K562 (cell line): ENCODE results near the gene C6orf89. TPM values are rescaled to one million over a fixed set of nuclear protein-coding genes. Genes with fewer than 3 reads are reported as not detected.

ENCODE experiments used
- ATAC-seq: fragments of 200-7000 bp; cut with Tn5 transposase; 3 replicates; pipeline ENCODE4 v1.9.1; 2020; ENCODE audit warnings: moderate library complexity
- BruUV-seq: library from RNA; stranded (reverse); fragments of 400-500 nt; replicated peaks from 2 replicates; lab custom pipeline; 2021; lab: Mats Ljungman, UMichigan
- CTCF ChIA-PET: fragments of 300-600 bp; formaldehyde crosslinking; extraction: SDS; loops from one replicate; lab custom pipeline; 2021; ENCODE audit warnings: low intra/inter-chr PET ratio; lab: Yijun Ruan, JAX
- POLR2A ChIA-PET: fragments of 300-600, 350-650 bp; sonication (Branson Sonifier 250); formaldehyde crosslinking; extraction: SDS; loops from one replicate; lab custom pipeline; 2021; ENCODE audit warnings: antibody characterized with exemption, inconsistent platforms; lab: Yijun Ruan, JAX
- DNase-seq, 4 experiments: peaks; one replicate each; pipeline versions ENCODE4 v3.0.0 to v3.0.0-alpha.2; 2011 to 2018; ENCODE audit warnings: low spot score in 3 of 4, mixed read lengths in 3 of 4; ENCODE audit errors: extremely low read depth in 1 of 4
- FAIRE-seq: peaks from 2 replicates; lab custom pipeline; 2011; peaks lifted over from hg19 to GRCh38; lab: Jason Lieb, UNC
- H2AFZ ChIP-seq: 2 replicates; pipeline ENCODE4 v1.6.0; 2011; ENCODE audit warnings: low read depth, low read length, control low read depth, inconsistent platforms
- H3K27ac ChIP-seq: fragments of 200-600 bp; 3 replicates; pipeline ENCODE4 v1.8.0; 2011; ENCODE audit warnings: low read depth, mild to moderate bottlenecking, control low read depth, inconsistent platforms, low read length, moderate library complexity, mixed read lengths; ENCODE audit errors: extremely low read depth
- H3K27me3 ChIP-seq, 2 experiments: fragments of 300-600 bp in 1 of 2; 2 replicates in 1 of 2; 3 replicates in 1 of 2; pipeline versions ENCODE4 v1.6.0 to v1.8.0; 2011; ENCODE audit warnings: inconsistent platforms in 2 of 2, low read length in 2 of 2, mild to moderate bottlenecking in 1 of 2, mixed read lengths in 1 of 2, moderate library complexity in 1 of 2; ENCODE audit not compliant: control insufficient read depth in 2 of 2, insufficient read depth in 2 of 2
- H3K36me3 ChIP-seq: fragments of 300-600 bp; 3 replicates; pipeline ENCODE4 v1.8.0; 2011; ENCODE audit warnings: mild to moderate bottlenecking, low read length, inconsistent platforms; ENCODE audit not compliant: control insufficient read depth, insufficient read depth
- H3K4me1 ChIP-seq, 2 experiments: fragments of 200-600 bp in 1 of 2; replicated peaks in 1 of 2; 2 replicates in 1 of 2; 3 replicates in 1 of 2; pipeline versions ENCODE4 v1.5.1 to v1.8.0; 2011; ENCODE audit warnings: inconsistent platforms in 2 of 2, low read length in 2 of 2, mild to moderate bottlenecking in 1 of 2, mixed read lengths in 1 of 2, moderate library complexity in 1 of 2; ENCODE audit not compliant: control insufficient read depth in 2 of 2, insufficient read depth in 2 of 2
- H3K4me2 ChIP-seq: 2 replicates; pipeline ENCODE4 v1.6.1; 2011; ENCODE audit warnings: low read length, control low read depth, inconsistent platforms, mixed read lengths; ENCODE audit not compliant: insufficient read depth
- H3K4me3 ChIP-seq: fragments of 200-600 bp; sonication (generic), shearing (Covaris generic); 2 replicates; pipeline ENCODE4 v1.5.1; 2016; ENCODE audit warnings: control low read depth, inconsistent platforms
- H3K79me2 ChIP-seq: fragments of 200-600 bp; 3 replicates; pipeline ENCODE4 v1.8.0; 2011; ENCODE audit warnings: low read length, inconsistent platforms; ENCODE audit not compliant: control insufficient read depth, insufficient read depth
- H3K9ac ChIP-seq, 2 experiments: 2 replicates each; pipeline versions ENCODE4 v1.6.0 to v1.6.1; 2011; ENCODE audit warnings: low read depth in 2 of 2, low read length in 2 of 2, control low read depth in 1 of 2, inconsistent platforms in 1 of 2, mild to moderate bottlenecking in 1 of 2, mixed read lengths in 1 of 2; ENCODE audit not compliant: insufficient read depth in 1 of 2
- H3K9me1 ChIP-seq: one replicate; pipeline ENCODE4 v1.6.0; 2011; ENCODE audit warnings: inconsistent platforms, mild to moderate bottlenecking, low read length, moderate library complexity; ENCODE audit not compliant: control insufficient read depth, insufficient read depth
- H3K9me3 ChIP-seq: replicated peaks from 2 replicates; pipeline ENCODE4 v1.5.1; 2011; ENCODE audit warnings: low read depth, low read length, inconsistent platforms; ENCODE audit not compliant: control insufficient read depth, insufficient read depth
- H4K20me1 ChIP-seq: replicated peaks from 2 replicates; pipeline ENCODE4 v1.6.1; 2011; ENCODE audit warnings: low read length, inconsistent platforms, mixed read lengths; ENCODE audit not compliant: control insufficient read depth, insufficient read depth
- ARID1B ChIP-seq: fragments of 450-650 bp; IDR thresholded peaks from 2 replicates; pipeline ENCODE4 v1.6.1; 2016; ENCODE audit warnings: antibody characterized with exemption, mild to moderate bottlenecking, inconsistent platforms
- CBX3 ChIP-seq, 2 experiments: IDR thresholded peaks; 1 replicate in 1 of 2; 2 replicates in 1 of 2; pipeline ENCODE4 v1.6.1; 2012; ENCODE audit warnings: inconsistent platforms in 2 of 2, low read length in 2 of 2, borderline replicate concordance in 1 of 2, control low read depth in 1 of 2
- ETV6 ChIP-seq, 3 experiments: fragments of 150-350 bp in 1 of 3; sonication (generic) in 1 of 3; formaldehyde crosslinking in 1 of 3; IDR thresholded peaks; 2 replicates each; pipeline versions ENCODE4 v1.6.1 to v1.8.0; 2014 to 2022; ENCODE audit warnings: borderline replicate concordance in 2 of 3, low read depth in 2 of 3, antibody characterized with exemption in 1 of 3, low read length in 1 of 3, mild to moderate bottlenecking in 1 of 3, missing genetic modification reagents in 1 of 3
- HBP1 ChIP-seq: fragments of 450-650 bp; formaldehyde crosslinking; IDR thresholded peaks from 2 replicates; pipeline ENCODE4 v1.4.0; 2022; ENCODE audit warnings: missing genetic modification characterization
- HIVEP1 ChIP-seq: fragments of 250-450 bp; sonication (Bioruptor Pico); IDR thresholded peaks from 2 replicates; pipeline ENCODE4 v1.4.0; 2020; ENCODE audit warnings: mild to moderate bottlenecking
- MCM3 ChIP-seq: fragments of 450-650 bp; IDR thresholded peaks from 2 replicates; pipeline ENCODE4 v1.6.1; 2016
- NKRF ChIP-seq: fragments of 450-650 bp; IDR thresholded peaks from 2 replicates; pipeline ENCODE4 v1.6.1; 2016; ENCODE audit warnings: borderline replicate concordance
- NR2C1 ChIP-seq, 2 experiments: fragments of 450-650 bp; IDR thresholded peaks; 2 replicates each; pipeline ENCODE4 v1.6.1; 2017; ENCODE audit warnings: mild to moderate bottlenecking in 2 of 2, antibody characterized with exemption in 1 of 2, inconsistent platforms in 1 of 2, missing compliant biosample characterization in 1 of 2, missing genetic modification characterization in 1 of 2
- TAF9B ChIP-seq: fragments of 450-650 bp; IDR thresholded peaks from 2 replicates; pipeline ENCODE4 v1.6.1; 2018; ENCODE audit warnings: mild to moderate bottlenecking; ENCODE audit not compliant: partially characterized antibody
- ZNF3 ChIP-seq: fragments of 250-450 bp; sonication (Bioruptor Pico); IDR thresholded peaks from 2 replicates; pipeline ENCODE4 v1.5.0; 2021; ENCODE audit warnings: mild to moderate bottlenecking, moderate library complexity
- ZNF436 ChIP-seq: fragments of 250-450, 450-650 bp; sonication (Bioruptor Pico); formaldehyde crosslinking; IDR thresholded peaks from 2 replicates; pipeline ENCODE4 v1.7.0; 2020; ENCODE audit warnings: mild to moderate bottlenecking
- ZSCAN32 ChIP-seq: fragments of 450-650 bp; formaldehyde crosslinking; IDR thresholded peaks from 2 replicates; pipeline ENCODE4 v1.4.0; 2020; ENCODE audit warnings: mild to moderate bottlenecking, moderate library complexity
- WGBS: fragments of 100-300 bp; shearing (Covaris generic); methylation state at CpG from one replicate; pipeline ENCODE4 v1.1.6; 2016; ENCODE audit warnings: low coverage, mixed read lengths; ENCODE audit not compliant: insufficient coverage; ENCODE audit errors: missing lambda C conversion rate; 5-methylcytosine and 5-hydroxymethylcytosine counted together
- in situ Hi-C: fragments of 300-500 bp; cut with MboI; formaldehyde crosslinking; loops from 4 replicates; pipeline ENCODE4 v1.15.0; 2018; ENCODE audit warnings: inconsistent platforms, mixed read lengths
- intact Hi-C: fragments of 100-400 bp; cut with micrococcal nuclease; formaldehyde crosslinking; loops from 2 replicates; pipeline ENCODE4 v1.14.2; 2022
- polyA plus RNA-seq, 8 experiments: library from polyadenylated mRNA; depleted of rRNA in 4 of 8; stranded (reverse) in 5 of 8; unstranded in 3 of 8; fragments of >200 nt; fragmentation: Nextera tagmentation in 2 of 8; fragmentation: Illumina TruSeq in 1 of 8; extraction: Ambion mirVana in 2 of 8; extraction: Trizol in 1 of 8; gene quantifications; 2 replicates each; pipeline versions ENCODE4 v1.2.1 to v1.2.3, GENCODE V29; 2011 to 2014; ENCODE audit warnings: inconsistent platforms in 1 of 8, missing spikeins in 1 of 8
- total RNA-seq, 7 experiments: library from RNA; depleted of rRNA in 6 of 7; stranded (reverse); fragments of >200 nt in 6 of 7; fragmentation: Illumina TruSeq in 2 of 7; extraction: Trizol in 2 of 7; gene quantifications; 2 replicates each; pipeline versions ENCODE4 v1.2.1 to v1.2.3, GENCODE V29; 2011 to 2021; ENCODE audit warnings: low replicate concordance in 1 of 7
- TF ChIP-seq, protein P1 (sequence below): fragments of 250-450 bp; sonication (Bioruptor Pico); IDR thresholded peaks from 2 replicates; pipeline ENCODE4 v1.4.0; 2020

Gene C6orf89
- total and polyA plus RNA-seq, 9 of the 15 experiments (the other 6 are each of a cell fraction or from before 2014, with no cell fraction given) = 35.2 to 111 (median 58.5) TPM

GRCh38 chr6:36916126-36916525, 30.4 kb downstream of the C6orf89 start:
- Histone ChIP-seq H3K4me3 (no peak overlapping the region), H3K36me3 (peaks cover 97% of the 10 kb centered on the region), H3K9me1 (no peaks in the 10 kb centered on the region), H3K79me2 (no peaks in the 10 kb centered on the region), H4K20me1 (0 out of 2 replicates have a peak, but pooled peaks cover 3% of the 10 kb centered on the region), H3K4me2 (no peak overlapping the region), H2AFZ (no peak overlapping the region), H3K9ac (no peak overlapping the region), H3K27me3 (no peaks in the 10 kb centered on the region), H3K9me3 (no peaks in the 10 kb centered on the region), H3K27ac (no peak overlapping the region), H3K4me1 (peaks cover 0 to 2% of the 10 kb centered on the region in 2 experiments; a peak in 1 of 5 replicates)
- no peak for ATAC-seq
- TF ChIP-seq HBP1 (CRISPR knock-in tag) = no peak
- TF ChIP-seq NR2C1 (IDR thresholded peaks at IDR 0.05) = no peak
- TF ChIP-seq NR2C1 (tag; IDR thresholded peaks at IDR 0.05) = no peak
- TF ChIP-seq NKRF = no peak
- no peak for TF ChIP-seq ZNF3 (CRISPR knock-in tag)
- no peak for TF ChIP-seq HIVEP1
- TF ChIP-seq CBX3 (IDR thresholded peaks at IDR 0.05; ENCODE audit: borderline replicate concordance in 1 of 2, low read length in 2 of 2) = no peak
- TF ChIP-seq, protein P1, sequence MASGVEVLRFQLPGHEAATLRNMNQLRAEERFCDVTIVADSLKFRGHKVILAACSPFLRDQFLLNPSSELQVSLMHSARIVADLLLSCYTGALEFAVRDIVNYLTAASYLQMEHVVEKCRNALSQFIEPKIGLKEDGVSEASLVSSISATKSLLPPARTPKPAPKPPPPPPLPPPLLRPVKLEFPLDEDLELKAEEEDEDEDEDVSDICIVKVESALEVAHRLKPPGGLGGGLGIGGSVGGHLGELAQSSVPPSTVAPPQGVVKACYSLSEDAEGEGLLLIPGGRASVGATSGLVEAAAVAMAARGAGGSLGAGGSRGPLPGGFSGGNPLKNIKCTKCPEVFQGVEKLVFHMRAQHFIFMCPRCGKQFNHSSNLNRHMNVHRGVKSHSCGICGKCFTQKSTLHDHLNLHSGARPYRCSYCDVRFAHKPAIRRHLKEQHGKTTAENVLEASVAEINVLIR = no peak
- no peak for TF ChIP-seq ZSCAN32 (CRISPR knock-in tag)
- no peak for TF ChIP-seq ZNF436 (CRISPR knock-in tag)
- no peak for TF ChIP-seq TAF9B
- TF ChIP-seq MCM3 = no peak
- TF ChIP-seq ETV6 (IDR thresholded peaks at IDR 0.05; ENCODE audit: borderline replicate concordance in 1 of 2, low read depth in 2 of 2, low read length in 1 of 2) = no peak
- no peak for TF ChIP-seq ETV6 (CRISPR knock-in tag; IDR thresholded peaks at IDR 0.05; ENCODE audit: borderline replicate concordance)
- no peak for TF ChIP-seq ARID1B
- BruUV-seq = no TSS peak
- ChIA-PET CTCF (no interaction called here), POLR2A (interaction anchor here (0.7 to 1.0 kb wide), 2 partner anchors 12 to 52 kb away, joined by 3 read pairs; no protein-coding TSS in a partner anchor)
- no peak for FAIRE-seq
- WGBS = 93% methylated on average over 2 of the region's 2 CpGs
- in situ Hi-C loops = no loop called here
- no peak for DNase-seq
- intact Hi-C loops = loop anchor here (10.0 kb wide), 1 partner anchor 99 kb away; no protein-coding TSS in a partner anchor
